GM06990 (cell line): ENCODE results near the gene PPCDC.

Source experiments
- DNase-seq: peaks from one replicate; pipeline ENCODE4 v3.0.0-alpha.2; 2011; ENCODE audit not compliant: insufficient read length; ENCODE audit errors: extremely low read depth
- H3K27me3 ChIP-seq: replicated peaks from 2 replicates; pipeline ENCODE4 v1.6.0; 2011; ENCODE audit warnings: low read length; ENCODE audit not compliant: control insufficient read depth, insufficient read depth
- H3K36me3 ChIP-seq: 2 replicates; pipeline ENCODE4 v1.5.1; 2011; ENCODE audit warnings: low read length; ENCODE audit not compliant: control insufficient read depth, insufficient read depth
- H3K4me3 ChIP-seq: replicated peaks from 2 replicates; pipeline ENCODE4 v1.5.1; 2011; ENCODE audit warnings: low read depth, mild to moderate bottlenecking, control low read depth, low read length
- TF ChIP-seq, protein P1 (sequence below): IDR thresholded peaks from 2 replicates; pipeline ENCODE4 v1.5.1; 2011; ENCODE audit warnings: low read length, control low read depth, mild to moderate bottlenecking, inconsistent platforms; ENCODE audit not compliant: insufficient read depth, poor library complexity, severe bottlenecking

Gene PPCDC

DNA sequence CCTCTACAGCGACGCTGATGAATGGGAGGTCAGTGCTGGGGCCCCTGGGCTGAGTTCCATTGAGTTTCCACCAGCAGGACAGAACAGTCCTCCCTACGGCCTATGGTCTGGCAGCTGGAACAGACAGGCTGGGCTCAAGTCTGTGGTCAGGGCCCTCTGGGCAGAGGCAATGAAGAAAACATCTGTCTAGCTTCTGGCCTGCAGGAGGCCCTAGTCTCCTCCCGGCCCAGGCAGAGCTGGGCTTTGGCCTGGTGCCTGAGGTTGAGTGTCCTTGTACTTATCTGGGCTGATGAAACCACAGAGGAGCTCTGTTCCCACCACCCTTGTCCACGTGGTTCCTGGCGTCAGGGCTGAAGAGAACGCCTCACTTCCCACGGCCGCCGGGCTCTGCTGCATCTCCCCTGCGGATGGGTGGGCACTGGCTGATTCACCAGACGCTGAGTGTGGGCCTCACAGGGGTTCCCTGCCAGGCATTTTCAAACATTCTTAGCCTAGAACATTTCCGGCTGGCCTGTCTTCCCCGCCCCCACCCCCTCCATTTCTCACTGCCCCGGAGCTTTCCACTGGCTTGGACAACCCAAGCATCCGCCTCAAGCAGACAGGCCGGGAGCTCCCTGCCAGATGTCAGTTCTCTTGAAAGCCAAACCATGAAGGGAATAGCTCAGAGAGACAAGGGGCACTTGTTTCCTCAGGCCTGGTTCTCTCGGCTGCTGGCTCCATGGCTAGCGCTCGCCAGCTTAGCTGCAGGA is 20.3 kb downstream of the PPCDC start:
- TF ChIP-seq, protein P1, sequence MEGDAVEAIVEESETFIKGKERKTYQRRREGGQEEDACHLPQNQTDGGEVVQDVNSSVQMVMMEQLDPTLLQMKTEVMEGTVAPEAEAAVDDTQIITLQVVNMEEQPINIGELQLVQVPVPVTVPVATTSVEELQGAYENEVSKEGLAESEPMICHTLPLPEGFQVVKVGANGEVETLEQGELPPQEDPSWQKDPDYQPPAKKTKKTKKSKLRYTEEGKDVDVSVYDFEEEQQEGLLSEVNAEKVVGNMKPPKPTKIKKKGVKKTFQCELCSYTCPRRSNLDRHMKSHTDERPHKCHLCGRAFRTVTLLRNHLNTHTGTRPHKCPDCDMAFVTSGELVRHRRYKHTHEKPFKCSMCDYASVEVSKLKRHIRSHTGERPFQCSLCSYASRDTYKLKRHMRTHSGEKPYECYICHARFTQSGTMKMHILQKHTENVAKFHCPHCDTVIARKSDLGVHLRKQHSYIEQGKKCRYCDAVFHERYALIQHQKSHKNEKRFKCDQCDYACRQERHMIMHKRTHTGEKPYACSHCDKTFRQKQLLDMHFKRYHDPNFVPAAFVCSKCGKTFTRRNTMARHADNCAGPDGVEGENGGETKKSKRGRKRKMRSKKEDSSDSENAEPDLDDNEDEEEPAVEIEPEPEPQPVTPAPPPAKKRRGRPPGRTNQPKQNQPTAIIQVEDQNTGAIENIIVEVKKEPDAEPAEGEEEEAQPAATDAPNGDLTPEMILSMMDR: peak; percentile 58
- peak; percentile 87 for DNase-seq

DNA sequence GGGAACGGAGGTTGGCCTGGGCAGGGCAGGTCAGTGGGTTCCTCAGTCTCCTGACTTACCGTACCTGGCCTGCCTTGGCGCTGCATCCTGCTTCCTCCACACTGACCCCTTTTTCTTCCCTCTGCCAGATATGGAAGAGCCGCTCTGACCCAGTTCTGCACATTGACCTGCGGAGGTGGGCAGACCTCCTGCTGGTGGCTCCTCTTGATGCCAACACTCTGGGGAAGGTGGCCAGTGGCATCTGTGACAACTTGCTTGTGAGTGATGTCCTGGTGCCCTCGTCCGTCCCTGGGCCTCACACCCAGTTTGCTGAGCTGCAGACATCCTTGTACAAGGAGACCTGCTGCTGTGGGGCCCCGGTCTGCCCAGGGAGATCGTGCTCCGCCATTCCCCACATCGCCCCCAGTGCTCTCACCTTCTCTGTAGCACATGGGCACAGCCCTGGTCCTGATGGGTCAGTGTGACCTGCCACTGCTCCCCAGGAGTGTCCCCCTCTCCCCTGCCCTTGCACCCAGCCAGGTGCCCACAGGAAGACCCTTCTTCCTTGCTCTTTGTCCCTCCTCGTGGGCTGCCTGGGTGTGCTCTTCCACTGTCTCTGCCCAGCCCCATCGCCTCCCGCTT is 21.0 kb downstream of the PPCDC start:
- H3K4me3 ChIP-seq: peak overlapping the region; percentile 36
- H3K36me3 ChIP-seq: peaks cover 19% of the 10 kb centered on the region
- no peaks in the 10 kb centered on the region for H3K27me3 ChIP-seq
- TF ChIP-seq, protein P1: no peak
- no peak for DNase-seq

More for the DNA sequence above, 20.3 kb downstream of the PPCDC start:
- no peaks in the 10 kb centered on the region for H3K27me3 ChIP-seq
- H3K4me3 ChIP-seq: peak overlapping the region; percentile 36
- peaks cover 13% of the 10 kb centered on the region for H3K36me3 ChIP-seq

DNA sequence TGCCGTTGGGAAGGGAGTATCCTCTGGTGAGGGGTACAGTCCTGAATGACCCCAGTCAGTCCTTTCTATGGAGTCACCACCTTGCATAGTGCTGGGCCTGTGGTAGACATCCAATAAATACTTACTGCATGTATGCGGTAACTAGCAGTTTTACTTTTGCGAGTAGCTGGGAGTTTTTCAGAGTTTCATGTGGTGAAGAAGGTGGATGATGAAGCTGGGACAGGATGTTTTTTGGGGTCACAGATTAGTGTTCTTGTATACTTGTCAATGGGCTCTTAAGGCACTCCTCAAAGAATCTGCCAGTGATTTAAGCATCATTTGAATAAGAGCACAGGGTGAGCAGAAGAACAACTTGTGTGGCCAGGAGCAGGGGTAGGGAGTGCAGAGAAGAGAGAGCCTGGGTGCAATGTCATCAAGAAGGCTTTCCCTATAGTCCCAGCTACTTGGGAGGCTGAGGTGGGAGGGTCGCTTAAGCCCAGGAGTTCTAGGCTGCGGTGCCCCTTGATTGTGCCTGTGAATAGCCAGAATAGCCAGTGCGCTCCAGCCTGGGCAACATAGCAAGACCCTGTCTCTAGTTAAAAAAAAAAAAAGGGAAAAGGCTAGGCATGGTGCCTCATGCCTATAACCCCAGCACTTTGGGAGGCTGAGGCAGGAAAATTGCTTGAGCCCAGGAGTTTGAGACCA is 22.1 kb downstream of the PPCDC start:
- Histone ChIP-seq H3K4me3 (peak overlapping the region; percentile 19; the same call in 1 of the 2 replicates), H3K27me3 (no peaks in the 10 kb centered on the region), H3K36me3 (peaks cover 21% of the 10 kb centered on the region)
- TF ChIP-seq, protein P1: no peak
- DNase-seq: no peak

DNA sequence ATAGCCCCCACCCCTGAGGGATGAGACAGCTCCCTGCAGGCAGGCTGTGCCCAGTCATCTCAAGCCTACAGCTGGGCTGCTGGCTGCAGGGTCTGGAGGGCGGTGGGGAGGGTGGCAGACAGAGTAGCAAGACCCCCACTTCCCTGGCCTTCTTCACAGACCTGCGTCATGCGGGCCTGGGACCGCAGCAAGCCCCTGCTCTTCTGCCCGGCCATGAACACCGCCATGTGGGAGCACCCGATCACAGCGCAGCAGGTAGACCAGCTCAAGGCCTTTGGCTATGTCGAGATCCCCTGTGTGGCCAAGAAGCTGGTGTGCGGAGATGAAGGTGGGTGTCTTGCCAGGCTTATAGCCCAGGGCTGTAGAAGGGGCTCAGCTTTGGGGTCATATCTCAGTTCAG is 25.0 kb downstream of the PPCDC start:
- TF ChIP-seq, protein P1: no peak
- no peak for DNase-seq
- H3K4me3 ChIP-seq: no peak overlapping the region
- H3K36me3 ChIP-seq: peaks cover 19% of the 10 kb centered on the region
- no peaks in the 10 kb centered on the region for H3K27me3 ChIP-seq

DNA sequence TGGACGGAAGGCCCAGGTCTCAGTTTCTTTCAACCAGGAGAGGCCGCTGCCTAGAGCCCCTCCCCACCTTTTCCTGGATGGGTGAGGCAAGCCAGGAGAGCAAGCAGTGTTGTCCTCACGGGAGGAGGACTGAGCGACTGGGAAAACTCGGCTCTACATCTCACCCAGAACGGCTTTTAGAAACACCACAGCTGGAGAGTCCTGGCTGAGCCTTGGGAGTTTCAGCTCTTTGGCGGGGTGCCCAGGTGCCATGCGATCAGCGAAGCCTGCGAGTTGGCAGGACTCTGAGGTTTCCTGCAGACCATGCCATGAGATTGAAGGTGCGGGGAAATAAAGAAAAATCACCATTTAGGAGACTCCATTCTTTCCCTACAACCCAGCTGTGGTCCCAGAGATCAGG is 26.0 kb downstream of the PPCDC start:
- peaks cover 18% of the 10 kb centered on the region for H3K36me3 ChIP-seq
- H3K4me3 ChIP-seq: no peak overlapping the region
- H3K27me3 ChIP-seq: no peaks in the 10 kb centered on the region
- TF ChIP-seq, protein P1: no peak
- no peak for DNase-seq
